HAP-1 (cell line): Measurements from ENCODE around the gene SIGLEC9.

Source experiments
- DNase-seq, 2 experiments: peaks; one replicate each; pipeline ENCODE4 v3.0.0-alpha.2; 2016 to 2020; ENCODE audit warnings: low spot score in 2 of 2
- H3K27me3 ChIP-seq: fragments of 250-450 bp; sonication (Bioruptor Pico); 2 replicates; pipeline ENCODE4 v1.5.1; 2020; ENCODE audit warnings: low read depth, mild to moderate bottlenecking, moderate library complexity
- H3K36me3 ChIP-seq: fragments of 250-450 bp; sonication (Bioruptor Pico); replicated peaks from 2 replicates; pipeline ENCODE4 v1.5.1; 2020; ENCODE audit warnings: mild to moderate bottlenecking
- H3K4me1 ChIP-seq: fragments of 250-450 bp; sonication (Bioruptor Pico); 2 replicates; pipeline ENCODE4 v1.5.1; 2020; ENCODE audit warnings: mild to moderate bottlenecking
- H3K4me3 ChIP-seq: fragments of 250-450 bp; sonication (Bioruptor Pico); 2 replicates; pipeline ENCODE4 v1.5.1; 2020; ENCODE audit warnings: mild to moderate bottlenecking, moderate library complexity
- H3K9me3 ChIP-seq: fragments of 250-450 bp; sonication (Bioruptor Pico); 2 replicates; pipeline ENCODE4 v1.5.1; 2020; ENCODE audit warnings: mild to moderate bottlenecking, moderate library complexity
- in situ Hi-C: fragments of 300-500 bp; cut with MboI; formaldehyde crosslinking; loops from 3 replicates; pipeline ENCODE4 v1.14.3; 2020; ENCODE audit warnings: low sequenced_read_pairs, inconsistent platforms, mixed read lengths

Gene SIGLEC9

GRCh38 chr19:51121257-51121656, 3.4 kb upstream of the SIGLEC9 start:
- DNase-seq: no peak
- no peaks in the 10 kb centered on the region for H3K4me1 ChIP-seq
- in situ Hi-C loops: no loop called here

GRCh38 chr19:51122112-51122981, 2.4 kb upstream of the SIGLEC9 start:
- Histone ChIP-seq H3K27me3 (peaks cover 3% of the 10 kb centered on the region; the same call in 1 of the 2 replicates), H3K36me3 (no peaks in the 10 kb centered on the region), H3K4me1 (no peaks in the 10 kb centered on the region), H3K9me3 (no peaks in the 10 kb centered on the region), H3K4me3 (no peak overlapping the region)
- in situ Hi-C loops: no loop called here
- no peak for DNase-seq

More at GRCh38 chr19:51121257-51121656, 3.4 kb upstream of the SIGLEC9 start:
- Histone ChIP-seq H3K27me3 (peaks cover 3% of the 10 kb centered on the region; the same call in 1 of the 2 replicates), H3K36me3 (no peaks in the 10 kb centered on the region), H3K4me3 (no peak overlapping the region), H3K9me3 (no peaks in the 10 kb centered on the region)

- H3K36me3 ChIP-seq: no peaks in the 10 kb centered on the region
- no peaks in the 10 kb centered on the region for H3K9me3 ChIP-seq
- peaks cover 4% of the 10 kb centered on the region; the same call in 1 of the 2 replicates for H3K27me3 ChIP-seq
- no peak for DNase-seq
- no peak overlapping the region for H3K4me3 ChIP-seq
- in situ Hi-C loops: no loop called here
- no peaks in the 10 kb centered on the region for H3K4me1 ChIP-seq
Measured at GRCh38 chr19:51123381-51123800, 1.3 kb upstream of the SIGLEC9 start.

- in situ Hi-C loops: no loop called here
- no peaks in the 10 kb centered on the region for H3K4me1 ChIP-seq
- H3K36me3 ChIP-seq: no peaks in the 10 kb centered on the region
- H3K4me3 ChIP-seq: no peak overlapping the region
- no peak for DNase-seq
- peaks cover 6% of the 10 kb centered on the region; the same call in 1 of the 2 replicates for H3K27me3 ChIP-seq
- no peaks in the 10 kb centered on the region for H3K9me3 ChIP-seq
Measured at GRCh38 chr19:51123802-51124201, 904 bp upstream of the SIGLEC9 start.

- Histone ChIP-seq H3K27me3 (peaks cover 6% of the 10 kb centered on the region; the same call in 1 of the 2 replicates), H3K4me1 (no peaks in the 10 kb centered on the region), H3K36me3 (no peaks in the 10 kb centered on the region), H3K4me3 (no peak overlapping the region), H3K9me3 (no peaks in the 10 kb centered on the region)
- in situ Hi-C loops: no loop called here
- no peak for DNase-seq
Measured at GRCh38 chr19:51124216-51124615, 490 bp upstream of the SIGLEC9 start.

GRCh38 chr19:51125421-51126075, 842 bp downstream of the SIGLEC9 start:
- Histone ChIP-seq H3K9me3 (no peaks in the 10 kb centered on the region), H3K4me3 (no peak overlapping the region), H3K27me3 (peaks cover 13% of the 10 kb centered on the region; the same call in 1 of the 2 replicates), H3K4me1 (no peaks in the 10 kb centered on the region), H3K36me3 (no peaks in the 10 kb centered on the region)
- in situ Hi-C loops: no loop called here
- DNase-seq: no peak

- no peaks in the 10 kb centered on the region for H3K9me3 ChIP-seq
- in situ Hi-C loops: no loop called here
- no peak overlapping the region for H3K4me3 ChIP-seq
- no peak for DNase-seq
- H3K27me3 ChIP-seq: peaks cover 15% of the 10 kb centered on the region; the same call in 1 of the 2 replicates
- H3K36me3 ChIP-seq: no peaks in the 10 kb centered on the region
- no peaks in the 10 kb centered on the region for H3K4me1 ChIP-seq
Measured at GRCh38 chr19:51127032-51127431, 2.3 kb downstream of the SIGLEC9 start.

- in situ Hi-C loops: no loop called here
- H3K27me3 ChIP-seq: peaks cover 17% of the 10 kb centered on the region
- H3K4me3 ChIP-seq: no peak overlapping the region
- no peaks in the 10 kb centered on the region for H3K9me3 ChIP-seq
- DNase-seq: no peak
- H3K4me1 ChIP-seq: no peaks in the 10 kb centered on the region
- no peaks in the 10 kb centered on the region for H3K36me3 ChIP-seq
Measured at GRCh38 chr19:51127755-51128154, 3.0 kb downstream of the SIGLEC9 start.

GRCh38 chr19:51128227-51128626, 3.5 kb downstream of the SIGLEC9 start:
- DNase-seq: no peak
- no peaks in the 10 kb centered on the region for H3K36me3 ChIP-seq
- H3K27me3 ChIP-seq: peaks cover 18% of the 10 kb centered on the region
- no peak overlapping the region for H3K4me3 ChIP-seq
- no peaks in the 10 kb centered on the region for H3K9me3 ChIP-seq
- no peaks in the 10 kb centered on the region for H3K4me1 ChIP-seq
- in situ Hi-C loops: no loop called here

GRCh38 chr19:51129716-51130115, 5.0 kb downstream of the SIGLEC9 start:
- Histone ChIP-seq H3K9me3 (no peaks in the 10 kb centered on the region), H3K4me3 (no peak overlapping the region), H3K4me1 (no peaks in the 10 kb centered on the region), H3K36me3 (no peaks in the 10 kb centered on the region), H3K27me3 (peaks cover 16% of the 10 kb centered on the region)
- no peak for DNase-seq
- in situ Hi-C loops: no loop called here

- Histone ChIP-seq H3K9me3 (peaks cover 3% of the 10 kb centered on the region; the same call in 1 of the 2 replicates), H3K4me3 (no peak overlapping the region), H3K4me1 (no peaks in the 10 kb centered on the region), H3K36me3 (no peaks in the 10 kb centered on the region), H3K27me3 (peaks cover 16% of the 10 kb centered on the region)
- peak in 1 of 2 experiments; percentile 29 for DNase-seq
- in situ Hi-C loops: no loop called here
Measured at GRCh38 chr19:51131780-51132680, 7.3 kb downstream of the SIGLEC9 start.

GRCh38 chr19:51135004-51135403, 10.3 kb downstream of the SIGLEC9 start:
- Histone ChIP-seq H3K4me1 (no peaks in the 10 kb centered on the region), H3K36me3 (no peaks in the 10 kb centered on the region), H3K4me3 (no peak overlapping the region), H3K9me3 (peaks cover 3% of the 10 kb centered on the region; the same call in 1 of the 2 replicates), H3K27me3 (peaks cover 19% of the 10 kb centered on the region)
- no peak for DNase-seq
- in situ Hi-C loops: no loop called here

GRCh38 chr19:51135986-51136762, 11.5 kb downstream of the SIGLEC9 start:
- Histone ChIP-seq H3K27me3 (peaks cover 23% of the 10 kb centered on the region), H3K4me3 (no peak overlapping the region), H3K36me3 (no peaks in the 10 kb centered on the region), H3K9me3 (peaks cover 3% of the 10 kb centered on the region; the same call in 1 of the 2 replicates), H3K4me1 (no peaks in the 10 kb centered on the region)
- DNase-seq: no peak
- in situ Hi-C loops: no loop called here
